Bronchial epithelial cell (primary cell): Measurements from ENCODE around the gene STAC2. TPM values are rescaled to one million over a fixed set of nuclear protein-coding genes. Genes with fewer than 3 reads are reported as not detected.

Source experiments
- DNase-seq: peaks from one replicate; pipeline ENCODE4 v3.0.0-alpha.2; 2010; ENCODE audit warnings: low read depth
- FAIRE-seq: peaks from 2 replicates; lab custom pipeline; 2011; peaks lifted over from hg19 to GRCh38; lab: Jason Lieb, UNC
- H3K27me3 ChIP-seq: 2 replicates; pipeline ENCODE4 v1.5.1; 2011; ENCODE audit warnings: low read length; ENCODE audit not compliant: control insufficient read depth, insufficient read depth
- H3K36me3 ChIP-seq: 2 replicates; pipeline ENCODE4 v1.5.1; 2011; ENCODE audit warnings: low read length; ENCODE audit not compliant: control insufficient read depth, insufficient read depth
- H3K4me3 ChIP-seq: 2 replicates; pipeline ENCODE4 v1.5.1; 2011; ENCODE audit warnings: mild to moderate bottlenecking, low read depth, low read length, control low read depth
- total RNA-seq: library from RNA; depleted of rRNA; stranded (reverse); fragments of >200 nt; gene quantifications from 2 replicates; pipeline ENCODE4 v1.2.1, GENCODE V29; 2014
- TF ChIP-seq, protein P1 (sequence below): IDR thresholded peaks from 2 replicates; pipeline ENCODE4 v1.5.1; 2011; ENCODE audit warnings: mild to moderate bottlenecking, moderate library complexity, low read length, control low read depth, inconsistent platforms; ENCODE audit not compliant: insufficient read depth, severe bottlenecking

Gene STAC2
- total RNA-seq = not detected in 2 replicates

GRCh38 chr17:39225308-39225958, at the start of gene STAC2:
TSS of gene STAC2 (minus strand) at chr17:39225945. CDS start at chr17:39225502, 443 bp downstream.
- Histone ChIP-seq H3K36me3 (no peaks in the 10 kb centered on the region), H3K4me3 (no peak within 1 kb of the TSS), H3K27me3 (peaks cover 33% of the 10 kb centered on the region)
- TF ChIP-seq, protein P1, sequence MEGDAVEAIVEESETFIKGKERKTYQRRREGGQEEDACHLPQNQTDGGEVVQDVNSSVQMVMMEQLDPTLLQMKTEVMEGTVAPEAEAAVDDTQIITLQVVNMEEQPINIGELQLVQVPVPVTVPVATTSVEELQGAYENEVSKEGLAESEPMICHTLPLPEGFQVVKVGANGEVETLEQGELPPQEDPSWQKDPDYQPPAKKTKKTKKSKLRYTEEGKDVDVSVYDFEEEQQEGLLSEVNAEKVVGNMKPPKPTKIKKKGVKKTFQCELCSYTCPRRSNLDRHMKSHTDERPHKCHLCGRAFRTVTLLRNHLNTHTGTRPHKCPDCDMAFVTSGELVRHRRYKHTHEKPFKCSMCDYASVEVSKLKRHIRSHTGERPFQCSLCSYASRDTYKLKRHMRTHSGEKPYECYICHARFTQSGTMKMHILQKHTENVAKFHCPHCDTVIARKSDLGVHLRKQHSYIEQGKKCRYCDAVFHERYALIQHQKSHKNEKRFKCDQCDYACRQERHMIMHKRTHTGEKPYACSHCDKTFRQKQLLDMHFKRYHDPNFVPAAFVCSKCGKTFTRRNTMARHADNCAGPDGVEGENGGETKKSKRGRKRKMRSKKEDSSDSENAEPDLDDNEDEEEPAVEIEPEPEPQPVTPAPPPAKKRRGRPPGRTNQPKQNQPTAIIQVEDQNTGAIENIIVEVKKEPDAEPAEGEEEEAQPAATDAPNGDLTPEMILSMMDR = no peak
- FAIRE-seq (no peak), DNase-seq (no peak)

DNA sequence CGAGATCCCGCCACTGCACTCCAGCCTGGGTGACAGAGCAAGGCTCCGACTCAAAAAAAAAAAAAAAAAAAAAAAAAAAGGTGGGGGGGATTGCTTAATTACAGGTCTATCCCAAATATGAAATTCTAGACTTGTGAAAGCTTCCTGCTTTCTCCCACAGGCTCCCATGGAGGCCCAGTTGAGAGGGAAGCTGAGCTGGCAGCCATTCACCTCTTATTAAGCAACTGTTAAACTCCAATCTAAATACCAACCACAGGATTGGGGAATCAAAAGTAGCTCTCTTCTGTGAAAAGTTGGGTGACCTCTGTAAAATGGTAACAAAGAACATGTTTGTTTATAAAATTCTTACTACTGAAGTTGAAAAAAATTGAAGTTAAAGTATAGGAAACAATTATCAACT, 45.8 kb upstream of the STAC2 start:
- H3K27me3 ChIP-seq = no peaks in the 10 kb centered on the region
- H3K36me3 ChIP-seq = peaks cover 4% of the 10 kb centered on the region
- no peak for FAIRE-seq
- DNase-seq = no peak
- H3K4me3 ChIP-seq = no peak overlapping the region
- TF ChIP-seq, protein P1 = no peak

DNA sequence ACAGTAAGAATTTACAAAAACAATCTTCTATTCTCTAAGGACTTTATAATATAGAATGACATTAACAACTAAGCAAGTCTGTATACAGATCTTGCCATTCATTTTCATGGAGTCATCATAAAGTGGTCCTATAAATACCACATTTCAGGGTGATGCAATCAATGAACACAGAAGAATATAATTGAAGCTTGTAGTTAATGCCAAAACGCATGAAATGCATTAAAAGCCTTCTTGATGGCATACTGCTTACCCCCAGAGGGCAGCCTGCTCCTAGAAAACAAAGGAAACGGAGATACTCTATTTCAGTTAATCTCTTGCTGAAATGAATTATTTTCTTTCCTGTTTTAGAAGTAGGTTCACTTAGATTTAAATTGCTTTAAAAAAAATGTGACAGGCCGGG, 45.2 kb upstream of the STAC2 start:
- FAIRE-seq (no peak), DNase-seq (peak; percentile 13)
- TF ChIP-seq, protein P1 = no peak
- Histone ChIP-seq H3K27me3 (no peaks in the 10 kb centered on the region), H3K4me3 (no peak overlapping the region), H3K36me3 (peaks cover 4% of the 10 kb centered on the region)

DNA sequence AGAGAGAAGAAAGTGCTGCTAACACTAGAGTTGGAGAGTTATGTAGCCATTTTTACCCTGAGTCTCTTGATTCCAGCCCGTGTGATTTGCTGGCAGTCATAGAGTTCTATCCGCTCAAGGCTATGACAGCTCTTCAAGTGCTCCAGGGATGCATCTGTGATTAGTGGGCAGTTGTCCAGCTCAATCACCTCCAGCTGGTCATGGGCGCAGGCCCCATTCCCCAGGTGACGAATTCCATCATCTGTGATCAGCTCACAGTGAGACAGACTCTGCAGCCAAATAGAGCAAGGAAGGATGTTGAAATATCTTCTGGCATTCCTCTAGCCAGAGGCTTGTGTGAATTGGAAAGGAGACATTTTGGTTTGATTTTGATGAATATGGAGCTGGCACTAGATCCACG, 38.4 kb upstream of the STAC2 start:
- no peak for DNase-seq
- no peak for FAIRE-seq
- TF ChIP-seq, protein P1 = no peak
- no peak overlapping the region for H3K4me3 ChIP-seq
- H3K36me3 ChIP-seq = peaks cover 11% of the 10 kb centered on the region
- no peaks in the 10 kb centered on the region for H3K27me3 ChIP-seq

- DNase-seq (no peak), FAIRE-seq (no peak)
- TF ChIP-seq, protein P1 = peak; percentile 24
- H3K27me3 ChIP-seq = no peaks in the 10 kb centered on the region
- peaks cover 12% of the 10 kb centered on the region for H3K36me3 ChIP-seq
- no peak overlapping the region for H3K4me3 ChIP-seq
Observed at GRCh38 chr17:39261286-39261685, 35.5 kb upstream of the STAC2 start.
